HG03097 (cell line): ENCODE results near the gene CNNM3.

ENCODE experiments used
- ATAC-seq: cut with Tn5 transposase; IDR thresholded peaks from one replicate; pipeline ENCODE4 v1.9.1; 2021; ENCODE audit not compliant: unreplicated experiment, low FRiP score

Gene CNNM3

GRCh38 chr2:96838345-96839292, 22.6 kb downstream of the CNNM3 start:
- no peak for ATAC-seq

- ATAC-seq: no peak
Measured at GRCh38 chr2:96839293-96839874, 23.3 kb downstream of the CNNM3 start.

- no peak for ATAC-seq
Measured at GRCh38 chr2:96839875-96840850, 24.1 kb downstream of the CNNM3 start.

DNA sequence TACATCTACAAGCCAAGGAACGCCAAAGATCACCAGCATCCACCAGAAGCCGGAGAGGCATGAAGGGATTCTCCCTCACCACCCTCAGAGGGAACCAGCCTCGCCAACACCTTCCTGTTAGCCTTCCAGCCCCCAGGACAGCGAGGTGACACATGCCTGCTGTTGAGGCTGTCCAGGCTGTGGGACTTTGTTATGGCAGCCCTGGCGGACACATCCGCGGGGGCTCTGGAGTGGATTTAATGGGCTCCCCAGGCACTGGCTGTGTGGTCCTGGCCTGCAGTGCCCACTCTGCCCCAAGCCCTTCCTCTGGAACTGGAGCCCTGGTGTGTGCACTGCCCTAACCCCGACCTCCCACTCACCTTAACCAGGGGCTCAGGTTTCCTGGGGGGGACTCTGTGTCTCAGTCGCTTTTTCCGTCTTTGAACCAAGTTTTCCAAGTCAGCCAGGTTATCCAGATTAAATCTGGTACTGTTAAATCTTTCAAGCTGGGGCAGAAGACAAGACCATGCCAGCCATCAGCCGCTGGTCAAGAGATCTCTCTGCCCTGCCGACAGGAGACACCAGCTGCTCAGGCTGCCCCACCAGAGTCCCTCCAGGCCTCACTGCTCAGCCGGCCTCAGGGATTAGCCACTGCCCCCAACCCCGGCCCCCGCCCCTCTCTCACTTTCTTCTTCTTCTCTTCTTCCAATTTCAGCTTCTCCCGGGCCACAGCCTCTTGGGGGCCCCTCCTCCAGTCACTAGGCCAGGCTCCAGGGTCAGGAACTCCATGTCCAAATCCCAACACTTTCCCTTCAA, 25.8 kb downstream of the CNNM3 start:
- ATAC-seq: no peak

GRCh38 chr2:96842600-96842999, 26.5 kb downstream of the CNNM3 start:
- ATAC-seq: no peak

- ATAC-seq: no peak
Measured at GRCh38 chr2:96843538-96844268, 27.6 kb downstream of the CNNM3 start, which contains the start of gene ANKRD23. ANKRD23 (minus strand) TSS chr2:96844021; CDS start chr2:96843992, 29 bp downstream.

DNA sequence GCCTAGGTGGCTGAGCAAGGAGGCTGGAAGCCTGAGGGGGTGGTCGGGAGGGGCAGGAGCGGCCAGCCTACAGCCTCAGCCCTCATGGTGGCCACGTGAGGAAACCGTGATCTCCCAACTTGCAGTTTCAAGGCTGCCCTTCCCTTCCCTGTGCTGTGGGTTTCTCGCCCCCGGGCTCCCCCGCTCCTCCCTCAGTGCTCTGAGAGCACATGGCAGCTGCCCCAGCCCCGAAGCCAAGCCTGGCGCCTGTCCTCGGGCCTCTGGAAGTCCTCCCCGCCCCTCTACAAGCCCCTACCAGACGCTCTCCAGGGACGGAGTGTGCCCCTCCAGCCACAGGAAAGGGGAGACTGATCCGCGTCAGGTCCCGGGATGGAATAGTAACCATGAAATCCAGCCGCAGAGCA, 28.3 kb downstream of the CNNM3 start:
- ATAC-seq: no peak

- no peak for ATAC-seq
Measured at GRCh38 chr2:96846825-96847224, 30.8 kb downstream of the CNNM3 start.

DNA sequence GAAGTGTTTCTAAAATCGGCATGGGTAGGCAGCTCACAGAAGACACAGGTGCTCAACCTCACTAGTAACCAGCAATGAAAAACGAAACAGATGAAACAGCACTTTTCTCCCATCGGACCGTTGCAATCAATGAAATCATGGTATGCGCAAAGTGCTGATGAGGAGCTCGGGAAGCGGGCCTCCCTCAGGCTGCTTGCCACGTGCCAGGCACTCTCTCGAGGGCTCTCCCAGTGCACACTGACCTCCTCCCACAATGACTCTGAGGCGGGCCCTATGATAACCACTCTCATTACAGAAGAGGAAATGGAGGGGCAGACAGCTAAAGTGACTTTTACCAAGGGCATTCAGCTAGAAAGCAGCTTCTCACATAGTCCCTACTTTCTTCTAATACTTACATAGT, 31.5 kb downstream of the CNNM3 start:
- ATAC-seq: no peak

DNA sequence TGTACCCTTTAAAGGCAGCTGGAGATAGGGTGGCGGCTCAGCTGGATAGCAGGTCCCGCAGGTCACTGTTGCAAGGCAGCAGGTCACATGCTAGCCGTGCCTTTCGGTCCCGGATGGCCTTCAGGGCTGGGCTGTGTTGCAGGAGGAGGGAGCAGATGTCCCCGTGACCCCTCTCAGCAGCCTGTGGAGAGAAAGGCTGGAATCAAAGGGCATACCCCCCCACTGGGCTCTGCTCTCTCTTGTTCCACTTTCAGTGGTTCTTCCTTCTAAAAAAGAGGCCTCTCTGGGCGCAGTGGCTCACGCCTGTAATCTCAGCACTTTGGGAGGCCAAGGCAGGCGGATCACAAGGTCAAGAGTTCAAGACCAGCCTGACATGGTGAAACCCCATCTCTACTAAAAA, 32.2 kb downstream of the CNNM3 start:
- ATAC-seq: no peak

GRCh38 chr2:96852667-96853066, 36.6 kb downstream of the CNNM3 start:
- ATAC-seq: no peak

GRCh38 chr2:96853321-96853720, 37.3 kb downstream of the CNNM3 start:
- no peak for ATAC-seq

- ATAC-seq: peak; percentile 15
Measured at GRCh38 chr2:96856776-96857666, 41.0 kb downstream of the CNNM3 start.

- peak; percentile 91 for ATAC-seq
Measured at GRCh38 chr2:96857667-96858372, 41.8 kb downstream of the CNNM3 start, which contains the start of gene ANKRD39. ANKRD39 (minus strand) TSS chr2:96858016; CDS start chr2:96857987, 29 bp downstream.

DNA sequence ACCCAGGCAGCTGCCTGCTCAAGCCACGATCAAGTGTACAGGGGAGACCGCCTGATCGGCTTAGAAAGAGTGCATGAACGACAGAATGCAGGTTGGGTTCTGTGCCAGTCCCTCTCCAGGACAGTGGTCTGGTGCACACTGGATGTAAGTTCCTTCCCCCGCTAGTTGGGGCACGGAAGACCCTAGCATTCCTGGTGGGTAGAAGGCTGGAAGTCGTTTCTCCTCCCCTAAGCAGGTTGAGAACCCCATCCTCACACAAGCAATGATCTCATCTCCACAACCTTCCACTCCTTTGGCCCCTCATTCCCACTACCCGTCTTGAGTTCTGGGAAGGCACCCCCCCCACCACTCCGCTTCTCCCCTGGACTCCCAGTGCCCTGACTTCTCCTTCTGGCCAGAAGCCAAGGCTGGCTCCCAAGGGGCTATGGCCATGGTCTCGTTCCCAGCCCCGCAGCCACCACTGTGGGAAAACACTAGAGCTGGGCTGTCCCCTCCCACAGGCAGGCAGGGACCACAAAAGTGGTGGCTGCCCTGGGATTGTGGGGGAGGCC, 43.1 kb downstream of the CNNM3 start:
- no peak for ATAC-seq

DNA sequence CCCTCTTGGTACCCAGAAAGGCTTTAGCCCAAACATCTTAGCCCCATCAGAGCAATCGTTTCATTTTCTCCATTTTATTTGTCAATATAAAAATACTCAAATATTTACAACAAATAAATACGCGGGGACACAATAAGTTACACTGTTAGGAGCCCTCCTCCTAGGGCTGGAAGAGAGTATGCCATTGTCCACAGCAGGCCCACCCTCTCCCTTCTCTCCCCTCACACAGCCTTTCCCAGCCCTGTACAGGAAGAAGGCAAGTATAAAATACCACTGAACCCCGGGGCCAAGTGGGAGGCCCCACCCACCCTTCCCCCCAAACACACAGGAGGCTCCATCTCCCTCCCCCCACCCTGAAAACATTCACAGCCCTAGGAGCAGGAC, 43.6 kb downstream of the CNNM3 start:
- no peak for ATAC-seq
